Keratinocyte (primary cell): ENCODE measurements around the gene SLC7A4. TPM values are rescaled to one million over a fixed set of nuclear protein-coding genes. Genes with fewer than 3 reads are reported as not detected.

Source experiments
- DNase-seq: peaks from one replicate; pipeline ENCODE4 v3.0.0-alpha.2; 2011; ENCODE audit warnings: low read depth, missing footprints, low spot score
- FAIRE-seq: peaks from 2 replicates; lab custom pipeline; 2011; peaks lifted over from hg19 to GRCh38; lab: Jason Lieb, UNC
- H2AFZ ChIP-seq: 2 replicates; pipeline ENCODE4 v1.6.0; 2012; ENCODE audit warnings: low read length, control low read depth, inconsistent platforms; ENCODE audit not compliant: control insufficient read depth
- H3K27ac ChIP-seq: 2 replicates; pipeline ENCODE4 v1.5.1; 2011; ENCODE audit warnings: low read length; ENCODE audit not compliant: control insufficient read depth, insufficient read depth
- H3K27me3 ChIP-seq: 3 replicates; pipeline ENCODE4 v1.6.0; 2011; ENCODE audit warnings: low read length; ENCODE audit not compliant: control insufficient read depth, insufficient read depth; ENCODE audit errors: extremely low read depth
- H3K36me3 ChIP-seq, 2 experiments: 2 replicates in 1 of 2; 3 replicates in 1 of 2; pipeline ENCODE4 v1.5.1; 2011; ENCODE audit warnings: low read length in 2 of 2, mild to moderate bottlenecking in 1 of 2; ENCODE audit not compliant: control insufficient read depth in 2 of 2, insufficient read depth in 2 of 2; ENCODE audit errors: extremely low read depth in 1 of 2
- H3K4me1 ChIP-seq: 3 replicates; pipeline ENCODE4 v1.5.1; 2011; ENCODE audit warnings: low read length; ENCODE audit not compliant: control insufficient read depth, insufficient read depth; ENCODE audit errors: extremely low read depth
- H3K4me2 ChIP-seq: 3 replicates; pipeline ENCODE4 v1.6.0; 2011; ENCODE audit warnings: low read depth, low read length; ENCODE audit not compliant: control insufficient read depth, insufficient read depth; ENCODE audit errors: extremely low read depth
- H3K4me3 ChIP-seq, 3 experiments: fragments of 200-600 bp in 1 of 3; sonication (generic) in 1 of 3; 2 replicates in 2 of 3; 3 replicates in 1 of 3; pipeline ENCODE4 v1.5.1; 2011 to 2016; ENCODE audit warnings: low read length in 3 of 3, mild to moderate bottlenecking in 3 of 3, control low read depth in 2 of 3, inconsistent platforms in 1 of 3, low read depth in 1 of 3, mixed read lengths in 1 of 3, mixed run types in 1 of 3, moderate library complexity in 1 of 3; ENCODE audit not compliant: control insufficient read depth in 2 of 3, insufficient read depth in 2 of 3; ENCODE audit errors: extremely low read depth in 1 of 3
- H3K79me2 ChIP-seq: 2 replicates; pipeline ENCODE4 v1.6.0; 2012; ENCODE audit warnings: low read length; ENCODE audit not compliant: control insufficient read depth, insufficient read depth
- H3K9ac ChIP-seq: 3 replicates; pipeline ENCODE4 v1.6.0; 2011; ENCODE audit warnings: low read length; ENCODE audit not compliant: control insufficient read depth, insufficient read depth; ENCODE audit errors: extremely low read depth
- H3K9me1 ChIP-seq: 3 replicates; pipeline ENCODE4 v1.6.0; 2011; ENCODE audit warnings: low read length; ENCODE audit not compliant: control insufficient read depth, insufficient read depth; ENCODE audit errors: extremely low read depth
- H3K9me3 ChIP-seq: 2 replicates; pipeline ENCODE4 v1.5.1; 2012; ENCODE audit warnings: low read depth, low read length; ENCODE audit not compliant: control insufficient read depth
- H4K20me1 ChIP-seq: 3 replicates; pipeline ENCODE4 v1.6.0; 2011; ENCODE audit warnings: low read length; ENCODE audit not compliant: control insufficient read depth, insufficient read depth; ENCODE audit errors: extremely low read depth
- EZH2 ChIP-seq: IDR thresholded peaks from one replicate; pipeline ENCODE4 v1.6.1; 2012; ENCODE audit warnings: inconsistent platforms, mild to moderate bottlenecking, low read length, moderate library complexity
- dilution Hi-C: fragments of 300-500 bp; cut with MboI; formaldehyde crosslinking; loops from one replicate; pipeline ENCODE4 v1.7.0; 2020; ENCODE audit warnings: low sequenced_read_pairs; ENCODE audit not compliant: extremely low pct_ligation_motif_present
- polyA plus RNA-seq, 5 experiments: library from polyadenylated mRNA; depleted of rRNA in 3 of 5; stranded (reverse) in 3 of 5; stranded (forward) in 1 of 5; unstranded in 1 of 5; fragments of >200 nt; gene quantifications; 1 replicate in 1 of 5; 2 replicates in 3 of 5; 3 replicates in 1 of 5; pipeline versions ENCODE4 v1.2.1 to v1.2.3, GENCODE V29; 2011 to 2012; ENCODE audit warnings: missing spikeins in 2 of 5, low read depth in 1 of 5, low replicate concordance in 1 of 5
- TF ChIP-seq, protein P1 (sequence below), 3 experiments: IDR thresholded peaks in 1 of 3; conservative IDR thresholded peaks in 1 of 3; optimal IDR thresholded peaks in 1 of 3; 2 replicates in 2 of 3; 3 replicates in 1 of 3; pipeline versions ENCODE3 to v1.5.1; 2011; ENCODE audit warnings: low read length in 3 of 3, mild to moderate bottlenecking in 3 of 3, moderate library complexity in 2 of 3, control low read depth in 1 of 3, inconsistent platforms in 1 of 3; ENCODE audit not compliant: insufficient read depth in 2 of 3; ENCODE audit errors: extremely low read depth in 1 of 3

The SLC7A4 gene
- polyA plus RNA-seq, 1 donor (not counting 4 experiments of a cell fraction or from before 2014, with no cell fraction given) = 0.10 TPM

DNA sequence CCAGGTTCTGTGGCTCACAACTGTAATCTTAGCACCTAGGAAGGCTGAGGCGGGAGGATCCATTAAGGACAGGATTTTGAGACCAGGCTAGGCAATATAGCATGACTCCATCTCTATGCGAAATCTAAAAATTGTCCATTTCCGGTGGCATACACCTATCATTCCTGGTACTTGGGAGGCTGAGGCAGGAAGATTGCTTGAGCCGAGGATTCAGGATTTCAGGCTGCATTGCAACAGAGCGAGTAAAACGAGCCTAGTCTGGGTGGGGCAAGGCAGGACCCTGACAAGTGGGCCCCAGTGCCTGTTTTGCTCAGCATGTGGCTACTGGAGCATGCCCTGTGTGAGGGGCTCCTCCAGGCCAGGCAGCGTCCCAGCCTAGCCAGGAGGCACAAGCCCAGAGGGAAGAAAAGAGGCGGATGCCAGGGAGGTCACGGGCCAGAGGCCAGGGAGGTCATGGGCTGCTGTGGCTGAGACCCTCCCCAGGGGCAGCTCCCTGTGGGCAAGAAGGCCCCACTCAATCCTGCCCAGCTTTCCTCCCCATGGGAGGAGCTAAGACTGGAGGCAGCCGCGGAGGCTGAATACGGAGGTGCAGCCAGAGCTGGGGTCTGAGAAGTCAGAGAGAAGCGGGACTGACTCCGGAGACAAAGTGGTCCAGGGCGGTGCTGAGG, 21.8 kb upstream of the SLC7A4 start:
- Histone ChIP-seq H3K9me1 (no peaks in the 10 kb centered on the region), H2AFZ (no peak overlapping the region), H3K4me3 (no peak overlapping the region), H4K20me1 (no peaks in the 10 kb centered on the region), H3K9me3 (no peaks in the 10 kb centered on the region), H3K27me3 (no peaks in the 10 kb centered on the region), H3K79me2 (no peaks in the 10 kb centered on the region), H3K4me1 (peaks cover 7% of the 10 kb centered on the region), H3K36me3 (no peaks in the 10 kb centered on the region), H3K9ac (no peak overlapping the region), H3K4me2 (no peak overlapping the region), H3K27ac (no peak overlapping the region)
- dilution Hi-C loops = no loop called here
- no peak for FAIRE-seq
- DNase-seq = no peak
- TF ChIP-seq EZH2 = no peak
- TF ChIP-seq, protein P1, sequence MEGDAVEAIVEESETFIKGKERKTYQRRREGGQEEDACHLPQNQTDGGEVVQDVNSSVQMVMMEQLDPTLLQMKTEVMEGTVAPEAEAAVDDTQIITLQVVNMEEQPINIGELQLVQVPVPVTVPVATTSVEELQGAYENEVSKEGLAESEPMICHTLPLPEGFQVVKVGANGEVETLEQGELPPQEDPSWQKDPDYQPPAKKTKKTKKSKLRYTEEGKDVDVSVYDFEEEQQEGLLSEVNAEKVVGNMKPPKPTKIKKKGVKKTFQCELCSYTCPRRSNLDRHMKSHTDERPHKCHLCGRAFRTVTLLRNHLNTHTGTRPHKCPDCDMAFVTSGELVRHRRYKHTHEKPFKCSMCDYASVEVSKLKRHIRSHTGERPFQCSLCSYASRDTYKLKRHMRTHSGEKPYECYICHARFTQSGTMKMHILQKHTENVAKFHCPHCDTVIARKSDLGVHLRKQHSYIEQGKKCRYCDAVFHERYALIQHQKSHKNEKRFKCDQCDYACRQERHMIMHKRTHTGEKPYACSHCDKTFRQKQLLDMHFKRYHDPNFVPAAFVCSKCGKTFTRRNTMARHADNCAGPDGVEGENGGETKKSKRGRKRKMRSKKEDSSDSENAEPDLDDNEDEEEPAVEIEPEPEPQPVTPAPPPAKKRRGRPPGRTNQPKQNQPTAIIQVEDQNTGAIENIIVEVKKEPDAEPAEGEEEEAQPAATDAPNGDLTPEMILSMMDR (optimal IDR thresholded peaks at IDR 0.05 in 1 of 3, IDR thresholded peaks at IDR 0.05 in 1 of 3, conservative IDR thresholded peaks at IDR 0.05 in 1 of 3; ENCODE audit: extremely low read depth in 1 of 3, insufficient read depth in 2 of 3, low read length in 3 of 3) = no peak

DNA sequence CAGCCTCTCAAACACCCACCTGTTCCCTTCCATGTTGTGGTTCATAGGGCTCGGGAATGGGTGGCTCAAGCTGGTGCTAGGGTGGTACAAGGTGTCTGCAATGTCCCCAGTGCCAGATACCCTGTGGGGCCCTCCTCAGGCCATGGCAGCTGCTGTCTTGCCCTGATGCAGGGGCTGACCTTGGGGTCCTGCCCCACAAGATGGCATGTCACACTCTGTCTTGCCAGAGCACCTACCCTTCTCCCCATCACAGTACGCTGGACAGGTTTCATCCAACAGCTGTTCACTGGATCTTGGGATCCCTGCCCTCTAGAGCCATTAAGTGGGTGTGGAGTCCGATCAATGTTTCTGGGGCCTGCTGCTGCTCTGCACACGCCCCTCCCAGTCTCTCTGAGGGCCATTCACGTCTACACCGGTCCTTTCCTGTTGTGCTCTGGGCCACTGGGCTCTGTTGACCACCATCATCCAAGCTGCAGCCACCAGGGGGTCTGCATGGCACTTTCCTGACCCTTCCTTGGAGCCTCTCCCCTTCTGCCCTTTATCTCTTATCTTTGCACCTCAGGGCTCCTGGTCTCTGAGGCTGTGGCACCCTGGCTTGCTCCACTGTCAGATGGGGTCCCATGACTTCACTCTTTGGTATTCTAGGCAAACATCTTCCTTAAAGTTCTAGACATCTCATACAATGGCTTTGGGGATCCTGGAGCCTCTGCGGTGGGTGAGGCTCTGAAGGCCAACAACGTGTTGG, 20.5 kb upstream of the SLC7A4 start:
- H3K27me3 ChIP-seq = no peaks in the 10 kb centered on the region
- no peak overlapping the region for H3K27ac ChIP-seq
- TF ChIP-seq, protein P1 (optimal IDR thresholded peaks at IDR 0.05 in 1 of 3, IDR thresholded peaks at IDR 0.05 in 1 of 3, conservative IDR thresholded peaks at IDR 0.05 in 1 of 3; ENCODE audit: extremely low read depth in 1 of 3, insufficient read depth in 2 of 3, low read length in 3 of 3) = no peak
- no peak for TF ChIP-seq EZH2
- no peak overlapping the region for H3K4me2 ChIP-seq
- H3K9ac ChIP-seq = no peak overlapping the region
- H3K36me3 ChIP-seq = no peaks in the 10 kb centered on the region
- H3K9me1 ChIP-seq = no peaks in the 10 kb centered on the region
- no peak for DNase-seq
- dilution Hi-C loops = no loop called here
- no peaks in the 10 kb centered on the region for H4K20me1 ChIP-seq
- H3K9me3 ChIP-seq = no peaks in the 10 kb centered on the region
- no peak overlapping the region for H2AFZ ChIP-seq
- H3K4me1 ChIP-seq = peaks cover 7% of the 10 kb centered on the region
- H3K79me2 ChIP-seq = no peaks in the 10 kb centered on the region
- no peak overlapping the region for H3K4me3 ChIP-seq
- no peak for FAIRE-seq
